Measurements from ENCODE around the gene NUBPL.
"Not testable (repeated sequence)": the region's sequence is repeated elsewhere in the genome, so short reads cannot be mapped to it uniquely, and the experiment has no call there.

NUBPL gene

GRCh38 chr14:31792726-31793125 is 231.5 kb downstream of the NUBPL start:
- Histone ChIP-seq H3K27me3 (ENCODE audit: insufficient read depth, low read length) (no peaks in the 10 kb centered on the region), H3K9me3 (ENCODE audit: insufficient read depth, low read depth, low read length) (no peaks in the 10 kb centered on the region)

DNA sequence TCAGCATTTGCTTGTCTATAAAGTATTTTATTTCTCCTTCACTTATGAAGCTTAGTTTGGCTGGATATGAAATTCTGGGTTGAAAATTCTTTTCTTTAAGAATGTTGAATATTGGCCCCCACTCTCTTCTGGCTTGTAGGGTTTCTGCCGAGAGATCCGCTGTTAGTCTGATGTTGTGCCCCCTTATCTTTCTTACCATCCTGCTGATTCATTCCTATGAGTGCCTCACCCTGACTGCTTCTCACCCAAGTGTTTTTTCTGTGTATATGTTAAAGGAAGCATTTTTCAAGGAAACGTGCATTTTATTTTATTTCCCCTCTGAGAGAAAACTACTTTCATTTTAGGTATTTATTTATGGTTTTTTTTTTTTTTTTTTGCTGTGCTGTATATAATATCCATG is 236.7 kb downstream of the NUBPL start:
- not testable (repeated sequence) for H3K4me3 ChIP-seq (ENCODE audit: low read depth, low read length); H3K4me2 ChIP-seq (ENCODE audit: low read length); H3K4me1 ChIP-seq (ENCODE audit: control insufficient read depth in 1 of 2, insufficient read depth in 2 of 2, low read length in 2 of 2); H2AK5ac ChIP-seq (ENCODE audit: low read length); H3K27ac ChIP-seq (ENCODE audit: low read depth, low read length); H2BK5ac ChIP-seq (ENCODE audit: low read depth, low read length, poor library complexity); H3K27me3 ChIP-seq (ENCODE audit: insufficient read depth, low read length); H3K4ac ChIP-seq (ENCODE audit: low read depth, low read length); H4K91ac ChIP-seq (ENCODE audit: low read depth, low read length); H3K14ac ChIP-seq (ENCODE audit: low read length); H3K79me1 ChIP-seq (ENCODE audit: low read length); H3K9ac ChIP-seq (ENCODE audit: low read length); H3K18ac ChIP-seq (ENCODE audit: low read length); DNase-seq; H3K9me3 ChIP-seq (ENCODE audit: insufficient read depth, low read depth, low read length); H3K79me2 ChIP-seq (ENCODE audit: control insufficient read depth, insufficient read depth, low read length, poor library complexity); H4K8ac ChIP-seq (ENCODE audit: low read depth, low read length); H2AFZ ChIP-seq (ENCODE audit: insufficient read depth, low read length, poor library complexity); H3K36me3 ChIP-seq (ENCODE audit: control insufficient read depth in 1 of 2, insufficient read depth in 2 of 2, low read length in 2 of 2); H2BK120ac ChIP-seq (ENCODE audit: insufficient read depth, low read length, poor library complexity); H3K23ac ChIP-seq (ENCODE audit: low read length); H4K12ac ChIP-seq (ENCODE audit: low read depth, low read length); H2BK12ac ChIP-seq (ENCODE audit: low read length)
- no CpG with 5 or more reads among the region's 3 CpGs for WGBS (ENCODE audit: extremely low coverage, insufficient coverage, insufficient read length)

More at GRCh38 chr14:31792726-31793125, 231.5 kb downstream of the NUBPL start:
- no peaks in the 10 kb centered on the region for H3K36me3 ChIP-seq (ENCODE audit: control insufficient read depth in 1 of 2, insufficient read depth in 2 of 2, low read length in 2 of 2)
- H3K14ac ChIP-seq (ENCODE audit: low read length) = no peak overlapping the region
- no peak overlapping the region for H2BK12ac ChIP-seq (ENCODE audit: low read length)
- no peak overlapping the region for H3K23ac ChIP-seq (ENCODE audit: low read length)
- H4K91ac ChIP-seq (ENCODE audit: low read depth, low read length) = no peak overlapping the region
- no peaks in the 10 kb centered on the region for H3K79me1 ChIP-seq (ENCODE audit: low read length)
- no peaks in the 10 kb centered on the region for H3K79me2 ChIP-seq (ENCODE audit: control insufficient read depth, insufficient read depth, low read length, poor library complexity)
- H3K4me2 ChIP-seq (ENCODE audit: low read length) = no peak overlapping the region
- no peak for DNase-seq
- H3K4ac ChIP-seq (ENCODE audit: low read depth, low read length) = no peak overlapping the region
- no peak overlapping the region for H3K27ac ChIP-seq (ENCODE audit: low read depth, low read length)
- H2AFZ ChIP-seq (ENCODE audit: insufficient read depth, low read length, poor library complexity) = no peak overlapping the region
- H4K8ac ChIP-seq (ENCODE audit: low read depth, low read length) = no peak overlapping the region
- no peak overlapping the region for H3K9ac ChIP-seq (ENCODE audit: low read length)
- H3K4me1 ChIP-seq (ENCODE audit: control insufficient read depth in 1 of 2, insufficient read depth in 2 of 2, low read length in 2 of 2) = peaks cover 0 to 2% of the 10 kb centered on the region in 2 experiments
- H4K12ac ChIP-seq (ENCODE audit: low read depth, low read length) = no peak overlapping the region
- H3K4me3 ChIP-seq (ENCODE audit: low read depth, low read length) = no peak overlapping the region
- H2BK120ac ChIP-seq (ENCODE audit: insufficient read depth, low read length, poor library complexity) = no peak overlapping the region
- no peak overlapping the region for H2BK5ac ChIP-seq (ENCODE audit: low read depth, low read length, poor library complexity)
- H3K18ac ChIP-seq (ENCODE audit: low read length) = no peak overlapping the region
- no peak overlapping the region for H2AK5ac ChIP-seq (ENCODE audit: low read length)

DNA sequence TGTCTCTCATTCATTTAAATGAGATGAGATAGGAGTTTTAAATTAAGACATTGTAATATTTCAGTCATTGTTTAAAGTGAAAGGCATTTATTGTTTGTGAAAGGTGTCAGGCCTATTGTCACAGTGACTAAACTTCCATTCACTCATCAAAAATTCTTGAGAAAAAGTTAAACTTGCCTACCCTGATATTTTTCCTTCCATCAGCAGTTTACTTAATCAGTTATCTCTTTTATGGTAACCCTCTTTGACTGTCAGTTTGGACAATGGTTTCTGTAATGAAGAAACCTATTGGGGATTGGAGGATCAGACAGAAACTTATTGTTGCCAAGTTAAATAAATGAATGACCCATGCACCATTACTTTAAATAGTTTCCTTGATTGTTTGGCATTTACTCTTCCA is 241.6 kb downstream of the NUBPL start:
- Histone ChIP-seq H3K27me3 (ENCODE audit: insufficient read depth, low read length) (no peaks in the 10 kb centered on the region), H4K91ac (ENCODE audit: low read depth, low read length) (no peak overlapping the region), H2BK120ac (ENCODE audit: insufficient read depth, low read length, poor library complexity) (no peak overlapping the region), H3K79me2 (ENCODE audit: control insufficient read depth, insufficient read depth, low read length, poor library complexity) (no peaks in the 10 kb centered on the region), H3K79me1 (ENCODE audit: low read length) (no peaks in the 10 kb centered on the region), H3K23ac (ENCODE audit: low read length) (no peak overlapping the region), H2AFZ (ENCODE audit: insufficient read depth, low read length, poor library complexity) (no peak overlapping the region), H2AK5ac (ENCODE audit: low read length) (no peak overlapping the region), H3K18ac (ENCODE audit: low read length) (no peak overlapping the region), H3K27ac (ENCODE audit: low read depth, low read length) (no peak overlapping the region), H3K14ac (ENCODE audit: low read length) (no peak overlapping the region), H4K12ac (ENCODE audit: low read depth, low read length) (no peak overlapping the region), H3K4ac (ENCODE audit: low read depth, low read length) (no peak overlapping the region), H3K36me3 (ENCODE audit: control insufficient read depth in 1 of 2, insufficient read depth in 2 of 2, low read length in 2 of 2) (no peaks in the 10 kb centered on the region), H3K4me2 (ENCODE audit: low read length) (no peak overlapping the region), H2BK12ac (ENCODE audit: low read length) (no peak overlapping the region), H3K9ac (ENCODE audit: low read length) (no peak overlapping the region), H4K8ac (ENCODE audit: low read depth, low read length) (no peak overlapping the region), H3K4me1 (ENCODE audit: control insufficient read depth in 1 of 2, insufficient read depth in 2 of 2, low read length in 2 of 2) (no peaks in the 10 kb centered on the region), H3K9me3 (ENCODE audit: insufficient read depth, low read depth, low read length) (peaks cover 1% of the 10 kb centered on the region), H3K4me3 (ENCODE audit: low read depth, low read length) (no peak overlapping the region), H2BK5ac (ENCODE audit: low read depth, low read length, poor library complexity) (no peak overlapping the region)
- DNase-seq = no peak

DNA sequence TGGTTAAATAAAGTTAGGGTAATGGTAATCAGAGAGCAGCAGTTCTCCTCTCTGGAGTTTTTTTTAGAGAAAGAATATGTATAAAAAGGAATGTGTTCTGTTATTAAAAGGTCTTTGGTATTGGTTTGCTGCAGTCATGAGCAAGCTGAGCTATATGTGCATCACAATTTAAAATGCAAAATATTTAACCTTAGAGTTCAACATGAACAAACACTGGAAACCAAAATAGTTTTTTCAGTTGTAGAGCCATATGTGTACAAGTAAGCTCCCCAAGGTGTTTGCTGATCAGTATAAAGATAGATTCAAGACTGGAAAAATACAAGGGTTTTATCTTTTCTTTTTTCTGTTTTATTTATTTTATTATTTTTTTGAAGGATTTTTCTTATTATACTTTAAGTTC is 245.0 kb downstream of the NUBPL start:
- H3K18ac ChIP-seq (ENCODE audit: low read length) = no peak overlapping the region
- H3K9ac ChIP-seq (ENCODE audit: low read length) = no peak overlapping the region
- H3K27me3 ChIP-seq (ENCODE audit: insufficient read depth, low read length) = no peaks in the 10 kb centered on the region
- no peaks in the 10 kb centered on the region for H3K4me1 ChIP-seq (ENCODE audit: control insufficient read depth in 1 of 2, insufficient read depth in 2 of 2, low read length in 2 of 2)
- no peak overlapping the region for H2BK120ac ChIP-seq (ENCODE audit: insufficient read depth, low read length, poor library complexity)
- no peak for DNase-seq
- H3K4me3 ChIP-seq (ENCODE audit: low read depth, low read length) = no peak overlapping the region
- H2AFZ ChIP-seq (ENCODE audit: insufficient read depth, low read length, poor library complexity) = no peak overlapping the region
- no peak overlapping the region for H2BK12ac ChIP-seq (ENCODE audit: low read length)
- H3K36me3 ChIP-seq (ENCODE audit: control insufficient read depth in 1 of 2, insufficient read depth in 2 of 2, low read length in 2 of 2) = no peaks in the 10 kb centered on the region
- no peak overlapping the region for H3K4ac ChIP-seq (ENCODE audit: low read depth, low read length)
- no peak overlapping the region for H4K12ac ChIP-seq (ENCODE audit: low read depth, low read length)
- H3K9me3 ChIP-seq (ENCODE audit: insufficient read depth, low read depth, low read length) = peaks cover 1% of the 10 kb centered on the region
- no peak overlapping the region for H3K27ac ChIP-seq (ENCODE audit: low read depth, low read length)
- no peak overlapping the region for H4K91ac ChIP-seq (ENCODE audit: low read depth, low read length)
- H2BK5ac ChIP-seq (ENCODE audit: low read depth, low read length, poor library complexity) = no peak overlapping the region
- H3K23ac ChIP-seq (ENCODE audit: low read length) = no peak overlapping the region
- no peaks in the 10 kb centered on the region for H3K79me2 ChIP-seq (ENCODE audit: control insufficient read depth, insufficient read depth, low read length, poor library complexity)
- no peak overlapping the region for H3K14ac ChIP-seq (ENCODE audit: low read length)
- H3K4me2 ChIP-seq (ENCODE audit: low read length) = no peak overlapping the region
- H2AK5ac ChIP-seq (ENCODE audit: low read length) = no peak overlapping the region
- no peak overlapping the region for H4K8ac ChIP-seq (ENCODE audit: low read depth, low read length)
- no peaks in the 10 kb centered on the region for H3K79me1 ChIP-seq (ENCODE audit: low read length)
